H9 (cell line): ENCODE results near the gene KAZN. TPM values are rescaled to one million over a fixed set of nuclear protein-coding genes. Genes with fewer than 3 reads are reported as not detected.

ENCODE experiments used
- DNase-seq: peaks from one replicate; pipeline ENCODE4 v3.0.0-alpha.2; 2017
- H2AFZ ChIP-seq: one replicate; pipeline ENCODE4 v1.6.1; 2013; ENCODE audit warnings: mild to moderate bottlenecking, low read length, control low read depth, moderate library complexity
- H2AK5ac ChIP-seq: 2 replicates; pipeline ENCODE4 v1.6.1; 2013; ENCODE audit warnings: low read length, control low read depth, mixed read lengths; ENCODE audit not compliant: insufficient read length
- H2BK120ac ChIP-seq: one replicate; pipeline ENCODE4 v1.6.1; 2013; ENCODE audit warnings: low read depth, mild to moderate bottlenecking, low read length, control low read depth, inconsistent platforms; ENCODE audit not compliant: poor library complexity, severe bottlenecking
- H2BK12ac ChIP-seq: 2 replicates; pipeline ENCODE4 v1.6.1; 2013; ENCODE audit warnings: low read length, control low read depth, mixed read lengths, low read depth; ENCODE audit not compliant: insufficient read length
- H2BK15ac ChIP-seq: 2 replicates; pipeline ENCODE4 v1.6.1; 2013; ENCODE audit warnings: low read depth, low read length, control low read depth
- H2BK20ac ChIP-seq: one replicate; pipeline ENCODE4 v1.6.1; 2013; ENCODE audit warnings: low read depth, mild to moderate bottlenecking, low read length, control low read depth, inconsistent platforms; ENCODE audit not compliant: poor library complexity, severe bottlenecking
- H2BK5ac ChIP-seq: 2 replicates; pipeline ENCODE4 v1.6.1; 2013; ENCODE audit warnings: low read length, control low read depth, mixed read lengths; ENCODE audit not compliant: insufficient read length
- H3K14ac ChIP-seq: 2 replicates; pipeline ENCODE4 v1.6.1; 2013; ENCODE audit warnings: low read length, control low read depth; ENCODE audit not compliant: insufficient read depth
- H3K18ac ChIP-seq: 2 replicates; pipeline ENCODE4 v1.6.1; 2013; ENCODE audit warnings: low read depth, mild to moderate bottlenecking, mixed read lengths, low read length, control low read depth; ENCODE audit not compliant: insufficient read length
- H3K23ac ChIP-seq: 2 replicates; pipeline ENCODE4 v1.6.1; 2013; ENCODE audit warnings: low read length, control low read depth, mixed read lengths, low read depth; ENCODE audit not compliant: insufficient read length
- H3K23me2 ChIP-seq: 2 replicates; pipeline ENCODE4 v1.6.1; 2013; ENCODE audit warnings: low read depth, mild to moderate bottlenecking, mixed read lengths, low read length, control low read depth; ENCODE audit not compliant: insufficient read length, poor library complexity, severe bottlenecking
- H3K27ac ChIP-seq: 2 replicates; pipeline ENCODE4 v1.5.1; 2013; ENCODE audit warnings: low read length, control low read depth, mixed read lengths, low read depth; ENCODE audit not compliant: insufficient read length
- H3K27me3 ChIP-seq: 2 replicates; pipeline ENCODE4 v1.6.1; 2013; ENCODE audit warnings: low read length, control low read depth, inconsistent platforms; ENCODE audit not compliant: insufficient read depth
- H3K4ac ChIP-seq: 2 replicates; pipeline ENCODE4 v1.6.1; 2013; ENCODE audit warnings: low read depth, mild to moderate bottlenecking, control low read depth, inconsistent platforms, low read length, moderate library complexity
- H3K4me1 ChIP-seq: 2 replicates; pipeline ENCODE4 v1.6.1; 2013; ENCODE audit warnings: low read length, control low read depth, inconsistent platforms; ENCODE audit not compliant: insufficient read depth
- H3K4me2 ChIP-seq: 2 replicates; pipeline ENCODE4 v1.6.1; 2013; ENCODE audit warnings: low read length, control low read depth, mixed read lengths; ENCODE audit not compliant: insufficient read length, insufficient read depth
- H3K56ac ChIP-seq: 2 replicates; pipeline ENCODE4 v1.6.1; 2013; ENCODE audit warnings: low read depth, mild to moderate bottlenecking, mixed read lengths, low read length, control low read depth; ENCODE audit not compliant: insufficient read length
- H3K79me1 ChIP-seq: 2 replicates; pipeline ENCODE4 v1.6.1; 2013; ENCODE audit warnings: low read depth, mild to moderate bottlenecking, moderate library complexity, low read length, control low read depth, inconsistent platforms; ENCODE audit not compliant: insufficient read depth, poor library complexity, severe bottlenecking
- H3K79me2 ChIP-seq: 2 replicates; pipeline ENCODE4 v1.6.1; 2013; ENCODE audit warnings: low read length, control low read depth, inconsistent platforms; ENCODE audit not compliant: insufficient read depth
- H3K9ac ChIP-seq: 2 replicates; pipeline ENCODE4 v1.6.1; 2013; ENCODE audit warnings: low read length, control low read depth, mixed read lengths; ENCODE audit not compliant: insufficient read length; ENCODE audit errors: extremely low read depth
- H3K9me3 ChIP-seq: one replicate; pipeline ENCODE4 v1.6.1; 2013; ENCODE audit warnings: low read depth, low read length, inconsistent platforms; ENCODE audit not compliant: control insufficient read depth
- H3T11ph ChIP-seq: one replicate; pipeline ENCODE4 v1.6.1; 2013; ENCODE audit warnings: mild to moderate bottlenecking, low read length, control low read depth, inconsistent platforms
- H4K20me1 ChIP-seq: one replicate; pipeline ENCODE4 v1.6.1; 2013; ENCODE audit not compliant: control insufficient read depth, insufficient read length, insufficient read depth
- H4K5ac ChIP-seq: 2 replicates; pipeline ENCODE4 v1.6.1; 2013; ENCODE audit warnings: low read depth, mild to moderate bottlenecking, mixed read lengths, low read length, control low read depth; ENCODE audit not compliant: insufficient read length
- H4K8ac ChIP-seq: replicated peaks from 2 replicates; pipeline ENCODE4 v1.6.1; 2013; ENCODE audit warnings: low read length, control low read depth, mixed read lengths, low read depth; ENCODE audit not compliant: insufficient read length
- H4K91ac ChIP-seq: 2 replicates; pipeline ENCODE4 v1.6.1; 2013; ENCODE audit warnings: low read depth, mild to moderate bottlenecking, moderate library complexity, mixed read lengths, low read length, control low read depth; ENCODE audit not compliant: insufficient read length
- H3K27ac Mint-ChIP-seq, 3 experiments: 2 replicates in 2 of 3; 3 replicates in 1 of 3; pipeline ENCODE4 v1.8.0; 2020 to 2021; ENCODE audit warnings: mixed read lengths in 3 of 3, mild to moderate bottlenecking in 1 of 3, moderate library complexity in 1 of 3
- H3K27me3 Mint-ChIP-seq: 2 replicates; pipeline ENCODE4 v1.8.0; 2021; ENCODE audit warnings: low read depth, mild to moderate bottlenecking, moderate library complexity, mixed read lengths
- H3K36me3 Mint-ChIP-seq, 3 experiments: 2 replicates in 2 of 3; 3 replicates in 1 of 3; pipeline ENCODE4 v1.8.0; 2020 to 2021; ENCODE audit warnings: low read depth in 3 of 3, mixed read lengths in 3 of 3; ENCODE audit not compliant: insufficient read depth in 1 of 3
- H3K4me1 Mint-ChIP-seq, 2 experiments: 2 replicates each; pipeline ENCODE4 v1.8.0; 2020; ENCODE audit warnings: mixed read lengths in 2 of 2
- H3K4me3 Mint-ChIP-seq, 2 experiments: 2 replicates in 1 of 2; 3 replicates in 1 of 2; pipeline ENCODE4 v1.8.0; 2020 to 2021; ENCODE audit warnings: mild to moderate bottlenecking in 2 of 2, mixed read lengths in 2 of 2, moderate library complexity in 1 of 2
- H3K9me3 Mint-ChIP-seq, 2 experiments: 2 replicates in 1 of 2; 3 replicates in 1 of 2; pipeline ENCODE4 v1.8.0; 2020; ENCODE audit warnings: mild to moderate bottlenecking in 2 of 2, mixed read lengths in 2 of 2, moderate library complexity in 1 of 2
- WGBS: extraction: QIAGEN DNeasy Blood & Tissue Kit; methylation state at CpG from one replicate; pipeline ENCODE4 v1.1.7; 2013; ENCODE audit warnings: missing lambda C conversion rate, low lambda C conversion rate, mixed read lengths; ENCODE audit not compliant: insufficient read length; ENCODE audit errors: extremely low coverage; 5-methylcytosine and 5-hydroxymethylcytosine counted together
- total RNA-seq: library from RNA; stranded (reverse); gene quantifications from 2 replicates; pipeline ENCODE4 v1.2.1, GENCODE V29; 2021
- TF ChIP-seq, protein P1 (sequence below): fragments of 200-600 bp; sonication (generic); conservative IDR thresholded peaks from 3 replicates; pipeline ENCODE4 v1.8.0; 2021; ENCODE audit warnings: antibody characterized with exemption, mild to moderate bottlenecking

KAZN gene
- total RNA-seq, 1 experiment from 2014 or later = 7.6 TPM

DNA sequence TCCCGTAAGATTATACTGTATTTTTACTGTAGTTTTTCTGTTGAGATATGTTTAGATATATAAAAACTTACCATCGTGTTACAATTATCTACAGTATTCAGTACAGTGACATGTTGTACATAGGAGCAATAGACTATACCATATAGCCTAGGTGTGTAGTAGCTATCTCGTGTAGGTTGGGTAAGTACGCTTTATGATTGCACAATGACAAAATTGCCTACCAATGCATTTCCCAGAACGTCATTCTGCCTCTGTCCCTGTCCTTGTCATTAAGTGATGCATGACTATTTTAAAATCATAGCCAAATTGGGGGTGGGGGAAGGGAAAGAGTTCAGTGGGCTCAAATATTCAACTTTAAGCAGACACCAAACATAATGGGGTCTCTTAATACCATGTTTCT is 321.3 kb downstream of the KAZN start:
- Histone ChIP-seq H2AK5ac (no peak overlapping the region), H2BK120ac (no peak overlapping the region), H3K9me3 (no peaks in the 10 kb centered on the region), H3K4me1 (no peaks in the 10 kb centered on the region), H3K4me2 (no peak overlapping the region), H3K14ac (no peak overlapping the region), H3K79me2 (no peaks in the 10 kb centered on the region), H4K8ac (no peak overlapping the region), H3K27me3 (no peaks in the 10 kb centered on the region), H2AFZ (no peak overlapping the region), H3K18ac (no peak overlapping the region), H3K27ac (no peak overlapping the region), H4K91ac (no peak overlapping the region), H3T11ph (no peak overlapping the region), H2BK5ac (no peak overlapping the region), H3K9ac (no peak overlapping the region), H2BK15ac (no peak overlapping the region), H4K20me1 (no peaks in the 10 kb centered on the region), H3K56ac (no peak overlapping the region), H3K79me1 (no peaks in the 10 kb centered on the region), H2BK20ac (no peak overlapping the region), H2BK12ac (no peak overlapping the region), H3K23ac (no peak overlapping the region), H3K23me2 (peaks cover 7% of the 10 kb centered on the region), H3K4ac (no peak overlapping the region), H4K5ac (no peak overlapping the region)
- H3K4me1 Mint-ChIP-seq = peaks cover 4 to 5% of the 10 kb centered on the region in 2 experiments; a peak in 2 of 4 replicates
- TF ChIP-seq, protein P1, sequence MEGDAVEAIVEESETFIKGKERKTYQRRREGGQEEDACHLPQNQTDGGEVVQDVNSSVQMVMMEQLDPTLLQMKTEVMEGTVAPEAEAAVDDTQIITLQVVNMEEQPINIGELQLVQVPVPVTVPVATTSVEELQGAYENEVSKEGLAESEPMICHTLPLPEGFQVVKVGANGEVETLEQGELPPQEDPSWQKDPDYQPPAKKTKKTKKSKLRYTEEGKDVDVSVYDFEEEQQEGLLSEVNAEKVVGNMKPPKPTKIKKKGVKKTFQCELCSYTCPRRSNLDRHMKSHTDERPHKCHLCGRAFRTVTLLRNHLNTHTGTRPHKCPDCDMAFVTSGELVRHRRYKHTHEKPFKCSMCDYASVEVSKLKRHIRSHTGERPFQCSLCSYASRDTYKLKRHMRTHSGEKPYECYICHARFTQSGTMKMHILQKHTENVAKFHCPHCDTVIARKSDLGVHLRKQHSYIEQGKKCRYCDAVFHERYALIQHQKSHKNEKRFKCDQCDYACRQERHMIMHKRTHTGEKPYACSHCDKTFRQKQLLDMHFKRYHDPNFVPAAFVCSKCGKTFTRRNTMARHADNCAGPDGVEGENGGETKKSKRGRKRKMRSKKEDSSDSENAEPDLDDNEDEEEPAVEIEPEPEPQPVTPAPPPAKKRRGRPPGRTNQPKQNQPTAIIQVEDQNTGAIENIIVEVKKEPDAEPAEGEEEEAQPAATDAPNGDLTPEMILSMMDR = no peak
- H3K27ac Mint-ChIP-seq = no peak overlapping the region
- DNase-seq = no peak
- WGBS = no CpG with 5 or more reads among the region's 5 CpGs
- H3K36me3 Mint-ChIP-seq = no peaks in the 10 kb centered on the region
- H3K4me3 Mint-ChIP-seq = no peak overlapping the region
- H3K9me3 Mint-ChIP-seq = no peaks in the 10 kb centered on the region
- peaks cover 33% of the 10 kb centered on the region for H3K27me3 Mint-ChIP-seq
